Motor neuron (in vitro differentiated cells): ENCODE data around the gene CCP110. TPM values are rescaled to one million over a fixed set of nuclear protein-coding genes. Genes with fewer than 3 reads are reported as not detected.
A peak's percentile ranks its signal among the peaks of the same experiment; 100 is the strongest.

Source experiments
- ATAC-seq, 8 experiments: fragments of 200-7000 bp; cut with Tn5 transposase; replicated peaks in 6 of 8; 2 replicates each; pipeline ENCODE4 v1.8.0; 2021; ENCODE audit warnings: mild to moderate bottlenecking in 8 of 8, moderate library complexity in 8 of 8
- H3K27ac ChIP-seq, 2 donors: fragments of 250-450 bp; sonication (Bioruptor Pico); 2 replicates each; pipeline ENCODE4 v1.9.0; 2021; ENCODE audit warnings: antibody characterized with exemption in 2 of 2, mild to moderate bottlenecking in 2 of 2, moderate library complexity in 1 of 2
- H3K4me1 ChIP-seq, 2 donors: fragments of 250-450 bp; sonication (Bioruptor Pico); replicated peaks in 1 of 2; 2 replicates each; pipeline ENCODE4 v1.6.1; 2021; ENCODE audit warnings: antibody characterized with exemption in 2 of 2, mild to moderate bottlenecking in 2 of 2, moderate library complexity in 1 of 2
- H3K4me3 ChIP-seq, 5 donors: fragments of 250-450 bp; sonication (Bioruptor Pico); 2 replicates each; pipeline ENCODE4 v1.9.0; 2021; ENCODE audit warnings: antibody characterized with exemption in 5 of 5, mild to moderate bottlenecking in 5 of 5, moderate library complexity in 4 of 5
- WGBS, 10 experiments: fragments of 450-650 bp; shearing (Covaris generic); methylation state at CpG; one replicate each; pipeline ENCODE4 v1.0.0; 2022; 5-methylcytosine and 5-hydroxymethylcytosine counted together
- in situ Hi-C, 9 experiments: fragments of 400-800 bp; cut with MboI; loops; one replicate each; pipeline ENCODE4 v1.15.0; 2021; ENCODE audit warnings: low sequenced_read_pairs in 9 of 9, low pct_unique_long_range_greater_than_20kb in 2 of 9; ENCODE audit not compliant: unreplicated experiment in 9 of 9
- total RNA-seq, 8 experiments: library from RNA; unstranded; fragments of 300-600 nt; gene quantifications; 2 replicates each; pipeline versions ENCODE4 v1.2.3 to v1.2.4, GENCODE V29; 2022

CCP110 gene
- total RNA-seq, 8 experiments from 2014 or later: 12.8 to 33.7 (median 24.5) TPM

GRCh38 chr16:19490619-19491018 is 33.1 kb upstream of the CCP110 start:
- in situ Hi-C loops: loop anchor here in 1 of 9 experiments (25.0 kb wide), 1 partner anchor 403 kb away; no protein-coding TSS in a partner anchor
- no peak for ATAC-seq
- Histone ChIP-seq H3K27ac (no peak overlapping the region), H3K4me3 (no peak overlapping the region), H3K4me1 (peaks cover 0 to 2% of the 10 kb centered on the region in 2 donors)
- no CpG with 5 or more reads among the region's 1 CpG for WGBS, 10 experiments

DNA sequence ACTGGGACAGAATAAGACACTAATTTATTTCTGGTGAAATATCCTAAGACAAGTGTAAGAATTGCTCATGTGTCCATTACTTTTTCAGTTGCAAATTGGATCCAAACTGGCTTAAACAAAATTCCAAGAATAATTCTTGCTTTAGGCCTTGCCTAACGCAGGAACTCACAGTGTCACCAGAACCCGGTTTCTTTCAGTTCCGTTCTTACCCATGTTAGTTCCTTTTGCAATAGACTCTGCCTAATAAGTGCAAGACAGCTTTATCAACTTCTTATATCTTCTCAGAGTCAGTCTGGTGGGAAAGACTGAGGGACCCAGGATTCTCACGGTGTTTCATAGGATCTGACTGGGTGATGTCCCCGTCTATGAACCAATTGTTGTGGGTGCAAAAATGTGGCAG is 26.6 kb upstream of the CCP110 start:
- Histone ChIP-seq H3K27ac (no peak overlapping the region), H3K4me1 (no peaks in the 10 kb centered on the region), H3K4me3 (no peak overlapping the region)
- no peak for ATAC-seq
- in situ Hi-C loops: loop anchor here in 1 of 9 experiments (25.0 kb wide), 1 partner anchor 410 kb away; no protein-coding TSS in a partner anchor
- WGBS, 10 experiments: 60 to 100% (median 85%) methylated on average over 1 to 5 of the region's 5 CpGs; no CpG with 5 or more reads in 2 of the 10 experiments

GRCh38 chr16:19499006-19499405 is 24.7 kb upstream of the CCP110 start:
- Histone ChIP-seq H3K4me3 (no peak overlapping the region), H3K4me1 (no peaks in the 10 kb centered on the region), H3K27ac (no peak overlapping the region)
- in situ Hi-C loops: loop anchor here in 1 of 9 experiments (25.0 kb wide), 1 partner anchor 412 kb away; no protein-coding TSS in a partner anchor
- ATAC-seq: no peak
- WGBS, 10 experiments: 46 to 100% (median 100%) methylated on average over 1 to 4 of the region's 5 CpGs; no CpG with 5 or more reads in 1 of the 10 experiments

DNA sequence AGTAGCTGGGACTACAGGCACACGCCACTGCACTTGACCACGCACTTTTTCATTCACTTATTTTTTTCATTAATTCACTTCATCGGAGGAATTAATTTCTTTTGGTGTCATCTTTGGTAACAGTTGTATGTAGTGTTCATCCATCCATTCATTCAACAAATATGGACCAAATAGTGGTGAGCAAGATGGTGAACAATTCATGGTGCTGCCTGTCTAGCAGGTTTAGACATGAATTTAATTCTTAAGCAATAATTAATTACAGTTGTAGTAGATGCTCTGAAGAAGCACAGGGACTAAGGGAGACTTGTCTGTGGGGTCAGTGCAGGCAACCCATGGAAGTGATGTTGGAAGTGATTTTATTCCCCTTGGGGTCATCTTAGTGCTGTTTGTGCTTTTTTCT is 24.3 kb upstream of the CCP110 start:
- in situ Hi-C loops: loop anchor here in 1 of 9 experiments (25.0 kb wide), 1 partner anchor 412 kb away; no protein-coding TSS in a partner anchor
- H3K4me1 ChIP-seq: no peaks in the 10 kb centered on the region
- H3K27ac ChIP-seq: no peak overlapping the region
- H3K4me3 ChIP-seq: no peak overlapping the region
- WGBS, 10 experiments: 92 to 100% (median 100%) methylated on average over 1 to 3 of the region's 3 CpGs; no CpG with 5 or more reads in 2 of the 10 experiments
- no peak for ATAC-seq

DNA sequence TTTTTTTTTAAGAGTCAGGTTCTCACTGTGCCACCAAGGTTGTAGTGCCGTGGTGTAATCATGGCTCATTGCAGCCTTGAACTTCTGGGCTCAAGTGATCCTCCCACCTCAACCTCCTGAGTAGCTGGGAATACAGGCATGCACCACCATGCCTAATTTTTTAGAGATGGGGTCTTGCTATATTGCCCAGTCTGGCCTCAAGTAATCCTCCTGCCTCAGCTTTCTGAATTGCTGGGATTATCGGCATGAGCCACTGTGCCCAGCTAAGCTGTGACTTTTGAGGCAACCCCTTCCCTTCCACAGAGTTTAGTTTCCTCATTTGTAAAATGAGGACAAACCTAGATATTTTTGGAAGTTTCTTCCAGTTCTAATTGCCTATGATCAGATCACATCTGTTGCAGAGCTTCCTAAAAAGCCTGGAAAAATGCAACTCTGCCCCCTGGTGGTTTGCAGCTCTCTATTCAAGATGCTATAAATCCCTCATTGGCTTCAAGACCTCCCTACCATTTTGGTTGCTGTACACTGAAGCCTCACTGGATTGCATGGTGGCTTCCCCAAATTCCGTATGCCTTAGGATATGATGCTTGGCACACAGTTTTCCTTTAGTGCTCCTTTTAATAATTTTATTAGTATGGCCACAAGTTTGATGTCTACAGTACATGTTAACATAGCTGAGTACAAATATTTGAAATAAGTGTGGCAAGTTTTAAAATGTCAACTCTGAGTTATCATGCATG is 21.2 kb upstream of the CCP110 start:
- H3K4me3 ChIP-seq: no peak overlapping the region
- H3K4me1 ChIP-seq: no peaks in the 10 kb centered on the region
- in situ Hi-C loops: loop anchor here in 4 of 9 experiments (25.0 kb wide), 3 partner anchors 340 to 440 kb away; partner anchors contain the start of genes COQ7 (in 1 of the 4) and SYT17 (in 1 of the 4)
- 43 to 100% (median 100%) methylated on average over 1 to 3 of the region's 3 CpGs; no CpG with 5 or more reads in 2 of the 10 experiments for WGBS, 10 experiments
- H3K27ac ChIP-seq: no peak overlapping the region
- peak in 4 of 8 experiments; percentile 59 to 88 (median 86) for ATAC-seq

DNA sequence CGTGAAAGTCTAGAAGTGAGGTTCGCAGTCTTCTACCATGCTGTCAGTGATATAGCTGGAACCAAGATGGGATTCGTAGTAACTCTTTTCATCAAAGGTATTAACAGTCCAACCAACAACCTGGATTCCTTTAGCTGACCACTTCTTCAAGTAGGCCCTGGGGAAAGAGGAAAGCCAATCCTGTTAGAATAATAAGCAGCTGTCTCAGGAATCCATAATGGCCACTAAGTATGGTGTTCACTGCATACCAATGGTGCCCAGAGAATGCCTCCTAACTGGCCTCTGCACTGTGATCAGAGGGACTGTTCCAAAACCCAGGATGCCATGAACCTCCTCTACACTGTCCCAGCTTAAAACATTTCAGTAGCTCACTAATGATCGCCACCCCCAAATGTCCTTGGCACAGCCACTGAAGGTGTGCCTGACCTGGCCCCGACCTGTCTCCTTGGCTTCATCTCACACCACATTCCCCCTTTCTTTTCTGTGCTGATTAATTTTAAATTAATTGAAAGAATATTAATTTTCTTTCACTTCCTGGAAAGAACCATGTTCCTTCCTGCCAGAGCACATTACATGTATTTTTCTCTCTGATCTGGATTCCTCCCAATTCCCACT is 20.2 kb upstream of the CCP110 start:
- 89 to 100% (median 97%) methylated on average over 2 to 5 of the region's 5 CpGs; no CpG with 5 or more reads in 1 of the 10 experiments for WGBS, 10 experiments

DNA sequence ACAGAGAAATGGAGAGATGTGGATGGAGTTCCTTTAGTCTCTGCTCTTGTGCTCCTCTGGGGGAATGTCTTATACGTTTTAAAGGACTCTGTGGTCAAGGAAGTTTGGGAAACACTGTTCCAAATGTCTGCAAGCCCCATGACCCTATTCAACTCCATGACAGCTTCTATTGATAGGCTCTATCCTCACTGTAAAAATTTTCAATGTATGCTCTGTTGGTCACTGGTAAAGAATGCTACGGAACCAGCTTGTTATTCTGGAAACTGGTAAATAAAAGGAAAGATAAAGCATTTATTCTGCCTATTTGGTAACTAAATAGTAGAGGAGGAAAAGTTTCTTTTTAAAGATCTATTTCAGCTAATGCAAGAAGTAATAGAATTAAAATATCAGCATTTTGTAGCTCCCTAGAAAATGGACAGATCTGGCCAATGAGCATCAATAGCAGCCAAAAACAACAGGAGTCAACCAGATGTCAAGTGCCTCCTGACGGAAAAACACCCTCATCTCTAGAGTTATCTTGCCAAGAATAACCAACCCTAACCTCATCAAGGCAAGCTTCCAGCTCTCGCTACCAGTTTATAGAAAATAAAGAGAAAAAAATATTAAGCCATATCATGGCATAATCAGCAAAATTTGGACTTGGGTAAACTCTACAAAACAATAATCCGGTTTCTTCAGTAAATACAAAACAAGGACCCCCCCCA is 18.0 kb upstream of the CCP110 start:
- no peak for ATAC-seq
- Histone ChIP-seq H3K4me3 (no peak overlapping the region), H3K27ac (no peak overlapping the region), H3K4me1 (no peaks in the 10 kb centered on the region)
- in situ Hi-C loops: loop anchor here in 4 of 9 experiments (25.0 kb wide), 3 partner anchors 343 to 443 kb away; partner anchors contain the start of genes COQ7 (in 1 of the 4) and SYT17 (in 1 of the 4)
- 51 to 100% (median 95%) methylated on average over 1 to 5 of the region's 5 CpGs for WGBS, 10 experiments

More for the DNA sequence above, 20.2 kb upstream of the CCP110 start:
- no peaks in the 10 kb centered on the region for H3K4me1 ChIP-seq
- in situ Hi-C loops: loop anchor here in 4 of 9 experiments (25.0 kb wide), 3 partner anchors 341 to 441 kb away; partner anchors contain the start of genes COQ7 (in 1 of the 4) and SYT17 (in 1 of the 4)
- no peak for ATAC-seq
- no peak overlapping the region for H3K27ac ChIP-seq
- no peak overlapping the region for H3K4me3 ChIP-seq

DNA sequence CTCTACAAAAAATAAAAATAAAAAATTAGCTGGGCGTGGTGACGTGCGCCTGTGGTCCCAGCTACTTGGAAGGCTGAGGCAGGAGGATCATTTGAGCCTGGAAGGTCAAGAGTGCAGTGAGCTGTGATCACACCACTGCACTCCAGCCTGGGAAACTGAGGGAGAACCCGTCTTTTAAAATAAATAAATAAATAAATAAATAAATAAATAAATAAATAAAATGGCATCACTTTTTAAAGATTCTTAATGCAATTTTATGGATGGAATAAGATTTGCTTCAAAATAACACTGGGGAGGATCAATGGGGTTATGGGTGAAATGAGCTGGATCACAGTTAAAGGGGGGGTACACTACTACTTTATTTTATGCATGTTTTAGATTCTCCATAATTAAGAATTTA is 16.8 kb upstream of the CCP110 start:
- ATAC-seq: no peak
- 78 to 100% (median 94%) methylated on average over 1 to 4 of the region's 4 CpGs; no CpG with 5 or more reads in 2 of the 10 experiments for WGBS, 10 experiments
- H3K4me1 ChIP-seq: no peaks in the 10 kb centered on the region

DNA sequence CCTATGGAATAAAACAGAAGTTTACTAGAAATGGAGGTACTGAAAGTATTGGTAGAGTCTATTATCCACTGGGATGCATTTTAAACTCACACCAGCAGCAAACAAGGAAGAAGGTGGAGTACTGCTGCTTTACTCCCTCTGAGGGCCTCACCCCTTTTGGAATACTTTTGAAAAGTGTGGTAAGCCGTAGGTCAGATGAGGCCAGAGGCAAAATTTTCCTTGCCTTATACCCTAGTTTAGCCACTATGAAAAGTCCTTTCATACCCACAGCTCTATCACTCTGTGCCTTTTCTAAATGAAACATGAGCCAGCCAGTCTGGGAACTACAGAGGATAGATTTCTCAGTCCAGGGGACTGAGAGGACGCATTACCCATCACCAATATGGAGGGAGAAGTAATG is 15.9 kb upstream of the CCP110 start:
- peak in 2 of 8 experiments; percentile 41 to 83 for ATAC-seq
- H3K4me3 ChIP-seq: no peak overlapping the region
- no peak overlapping the region for H3K27ac ChIP-seq
- 60 to 100% (median 88%) methylated on average over 1 to 2 of the region's 2 CpGs; no CpG with 5 or more reads in 3 of the 10 experiments for WGBS, 10 experiments
- in situ Hi-C loops: loop anchor here in 4 of 9 experiments (25.0 kb wide), 3 partner anchors 346 to 446 kb away; partner anchors contain the start of genes COQ7 (in 1 of the 4) and SYT17 (in 1 of the 4)
- H3K4me1 ChIP-seq: no peaks in the 10 kb centered on the region

More for the DNA sequence above, 16.8 kb upstream of the CCP110 start:
- in situ Hi-C loops: loop anchor here in 4 of 9 experiments (25.0 kb wide), 3 partner anchors 345 to 445 kb away; partner anchors contain the start of genes COQ7 (in 1 of the 4) and SYT17 (in 1 of the 4)
- H3K27ac ChIP-seq: no peak overlapping the region
- H3K4me3 ChIP-seq: no peak overlapping the region

GRCh38 chr16:19512297-19512696 is 11.4 kb upstream of the CCP110 start:
- no peaks in the 10 kb centered on the region for H3K4me1 ChIP-seq
- H3K27ac ChIP-seq: no peak overlapping the region
- ATAC-seq: no peak
- H3K4me3 ChIP-seq: no peak overlapping the region
- in situ Hi-C loops: loop anchor here in 4 of 9 experiments (25.0 kb wide), 3 partner anchors 350 to 450 kb away; partner anchors contain the start of genes COQ7 (in 1 of the 4) and SYT17 (in 1 of the 4)

DNA sequence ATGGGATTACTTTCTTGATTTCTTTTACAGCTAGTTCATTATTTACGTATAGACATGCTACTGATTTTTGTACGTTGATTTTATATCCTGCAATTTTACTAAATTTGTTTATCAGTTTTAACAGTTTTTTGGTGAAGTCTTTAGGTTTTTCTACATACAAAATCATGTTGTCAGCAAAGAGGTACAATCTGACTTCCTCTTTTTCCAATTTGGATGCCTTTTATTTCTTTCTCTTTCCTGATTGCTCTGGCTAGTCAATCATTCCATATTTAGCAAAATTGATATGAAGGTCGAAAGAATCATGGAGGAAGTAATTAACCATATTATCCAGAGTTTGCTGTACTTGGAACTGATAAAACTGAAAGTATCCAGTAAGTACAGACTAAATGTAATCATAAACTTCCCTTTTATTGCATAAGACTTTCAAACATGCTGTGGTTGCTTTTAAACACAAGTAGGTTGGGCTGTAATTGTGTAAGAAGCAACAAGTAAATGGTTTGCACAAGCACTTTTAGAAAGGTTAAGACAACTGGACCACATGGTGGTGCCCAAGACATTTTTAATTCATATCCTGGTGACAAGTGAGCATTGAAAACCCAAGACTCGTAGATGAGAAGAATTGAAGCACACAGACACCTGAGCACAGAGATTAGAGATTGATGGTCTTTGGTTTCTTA is 10.2 kb upstream of the CCP110 start:
- in situ Hi-C loops: loop anchor here in 4 of 9 experiments (25.0 kb wide), 3 partner anchors 351 to 451 kb away; partner anchors contain the start of genes COQ7 (in 1 of the 4) and SYT17 (in 1 of the 4)
- H3K27ac ChIP-seq: no peak overlapping the region
- ATAC-seq: no peak
- peaks cover 0 to 4% of the 10 kb centered on the region in 2 donors for H3K4me1 ChIP-seq
- H3K4me3 ChIP-seq: no peak overlapping the region
- WGBS, 10 experiments: 90 to 100% (median 97%) methylated on average over 2 to 4 of the region's 4 CpGs
